DND-41 (cell line): Measurements from ENCODE around the gene GLCCI1.
"Not testable (repeated sequence)": the region's sequence is repeated elsewhere in the genome, so short reads cannot be mapped to it uniquely, and the experiment has no call there.

Experiments used
- ATAC-seq: fragments of 200-7000 bp; cut with Tn5 transposase; 3 replicates; pipeline ENCODE4 v1.9.1; 2021; ENCODE audit warnings: low read depth; ENCODE audit not compliant: insufficient read depth
- DNase-seq: peaks from one replicate; pipeline ENCODE4 v3.0.0-alpha.2; 2020
- H2AFZ ChIP-seq: 2 replicates; pipeline ENCODE4 v1.6.0; 2012; ENCODE audit warnings: low read depth, low read length
- H3K27ac ChIP-seq: 2 replicates; pipeline ENCODE4 v1.5.1; 2012; ENCODE audit warnings: low read length, inconsistent platforms
- H3K27me3 ChIP-seq: fragments of 200-600 bp; sonication (generic); 2 replicates; pipeline ENCODE4 v1.6.0; 2012; ENCODE audit warnings: low read length, mild to moderate bottlenecking, inconsistent platforms; ENCODE audit not compliant: insufficient read depth, poor library complexity
- H3K36me3 ChIP-seq: 2 replicates; pipeline ENCODE4 v1.5.1; 2012; ENCODE audit warnings: low read length, inconsistent platforms; ENCODE audit not compliant: insufficient read depth
- H3K4me1 ChIP-seq: 2 replicates; pipeline ENCODE4 v1.5.1; 2012; ENCODE audit warnings: mild to moderate bottlenecking, low read length; ENCODE audit not compliant: insufficient read depth
- H3K4me2 ChIP-seq: 2 replicates; pipeline ENCODE4 v1.6.0; 2012; ENCODE audit warnings: mild to moderate bottlenecking, moderate library complexity, low read length, inconsistent platforms; ENCODE audit not compliant: insufficient read depth
- H3K4me3 ChIP-seq, 2 experiments: fragments of 200-600 bp in 1 of 2; shearing (Covaris generic) in 1 of 2; 2 replicates each; pipeline ENCODE4 v1.5.1; 2012 to 2016; ENCODE audit warnings: inconsistent platforms in 2 of 2, low read length in 2 of 2, mild to moderate bottlenecking in 2 of 2, low read depth in 1 of 2, moderate library complexity in 1 of 2
- H3K79me2 ChIP-seq: 2 replicates; pipeline ENCODE4 v1.6.0; 2012; ENCODE audit warnings: low read length, inconsistent platforms; ENCODE audit not compliant: insufficient read depth
- H3K9ac ChIP-seq: 2 replicates; pipeline ENCODE4 v1.6.0; 2012; ENCODE audit warnings: low read depth, mild to moderate bottlenecking, inconsistent platforms, low read length, moderate library complexity
- H3K9me3 ChIP-seq: 2 replicates; pipeline ENCODE4 v1.5.1; 2012; ENCODE audit warnings: low read length, moderate library complexity, mild to moderate bottlenecking, inconsistent platforms; ENCODE audit not compliant: insufficient read depth, severe bottlenecking
- H4K20me1 ChIP-seq: 2 replicates; pipeline ENCODE4 v1.6.0; 2012; ENCODE audit warnings: low read length; ENCODE audit not compliant: insufficient read depth
- CTCF ChIP-seq: IDR thresholded peaks from 2 replicates; pipeline ENCODE4 v1.5.1; 2012; ENCODE audit warnings: borderline replicate concordance, low read length, moderate library complexity, mild to moderate bottlenecking; ENCODE audit not compliant: poor library complexity, severe bottlenecking; ENCODE audit errors: extremely low read depth
- EZH2 ChIP-seq: IDR thresholded peaks from 3 replicates; pipeline ENCODE4 v1.6.1; 2012; ENCODE audit warnings: borderline replicate concordance, low read depth, mild to moderate bottlenecking, moderate library complexity, low read length, inconsistent platforms; ENCODE audit not compliant: severe bottlenecking

The GLCCI1 gene

GRCh38 chr7:7989616-7990440, 21.2 kb downstream of the GLCCI1 start:
- no peaks in the 10 kb centered on the region for H4K20me1 ChIP-seq
- peak overlapping the region; percentile 44 for H3K9ac ChIP-seq
- ATAC-seq (peak; percentile 80), DNase-seq (no peak)
- TF ChIP-seq CTCF (no peak), EZH2 (no peak)
- peaks cover 9% of the 10 kb centered on the region for H3K9me3 ChIP-seq
- peak overlapping the region; percentile 70 for H3K27ac ChIP-seq
- H3K27me3 ChIP-seq: no peaks in the 10 kb centered on the region
- H2AFZ ChIP-seq: no peak overlapping the region; the same call in 1 of the 2 replicates
- H3K4me1 ChIP-seq: peaks cover 38% of the 10 kb centered on the region
- peaks cover 100% of the 10 kb centered on the region for H3K79me2 ChIP-seq
- peak overlapping the region in 1 of 2 experiments; percentile 49; a peak in 3 of 4 replicates for H3K4me3 ChIP-seq
- H3K36me3 ChIP-seq: no peaks in the 10 kb centered on the region; the same call in 1 of the 2 replicates
- H3K4me2 ChIP-seq: peak overlapping the region; percentile 68

- H3K27ac ChIP-seq: 0 out of 2 replicates have a peak overlapping the region, but pooled peaks have one; percentile 70
Measured at GRCh38 chr7:7990441-7990761, 21.8 kb downstream of the GLCCI1 start.

GRCh38 chr7:7992506-7992905, 23.9 kb downstream of the GLCCI1 start:
- Histone ChIP-seq H3K4me3 (no peak overlapping the region), H3K36me3 (no peaks in the 10 kb centered on the region; the same call in 1 of the 2 replicates), H3K4me2 (no peak overlapping the region), H4K20me1 (0 out of 2 replicates have a peak, but pooled peaks cover 5% of the 10 kb centered on the region), H3K4me1 (peaks cover 29% of the 10 kb centered on the region), H3K27me3 (no peaks in the 10 kb centered on the region), H3K79me2 (peaks cover 95% of the 10 kb centered on the region), H3K9ac (no peak overlapping the region), H3K27ac (no peak overlapping the region), H2AFZ (no peak overlapping the region), H3K9me3 (peaks cover 9% of the 10 kb centered on the region)
- TF ChIP-seq CTCF (no peak), EZH2 (no peak)
- ATAC-seq (no peak), DNase-seq (no peak)

More at GRCh38 chr7:7990441-7990761, 21.8 kb downstream of the GLCCI1 start:
- Histone ChIP-seq H3K79me2 (peaks cover 99% of the 10 kb centered on the region), H3K9me3 (peaks cover 9% of the 10 kb centered on the region), H3K27me3 (no peaks in the 10 kb centered on the region), H3K4me2 (peak overlapping the region; percentile 68), H3K4me1 (peaks cover 38% of the 10 kb centered on the region), H3K36me3 (no peaks in the 10 kb centered on the region; the same call in 1 of the 2 replicates), H4K20me1 (no peaks in the 10 kb centered on the region), H2AFZ (no peak overlapping the region), H3K9ac (no peak overlapping the region), H3K4me3 (no peak overlapping the region)
- DNase-seq: no peak
- TF ChIP-seq EZH2 (no peak), CTCF (no peak)
- no peak for ATAC-seq

GRCh38 chr7:7995348-7995747, 26.8 kb downstream of the GLCCI1 start:
- H2AFZ ChIP-seq, H3K4me3 ChIP-seq, H4K20me1 ChIP-seq, DNase-seq, ATAC-seq, H3K9ac ChIP-seq, H3K36me3 ChIP-seq, H3K27ac ChIP-seq, H3K4me2 ChIP-seq, H3K27me3 ChIP-seq, H3K4me1 ChIP-seq: not testable (repeated sequence)
- H3K79me2 ChIP-seq: peaks cover 93% of the 10 kb centered on the region
- H3K9me3 ChIP-seq: peaks cover 16% of the 10 kb centered on the region
